Endothelial cell of umbilical vein (primary cell): ENCODE data around the gene NRP2. TPM values are rescaled to one million over a fixed set of nuclear protein-coding genes. Genes with fewer than 3 reads are reported as not detected.

Experiments used
- BruUV-seq: library from RNA; stranded (reverse); fragments of 400-500 nt; replicated peaks from 2 replicates; lab custom pipeline; 2021; lab: Mats Ljungman, UMichigan
- CTCF ChIA-PET: fragments of 300-600, 350-600 bp; sonication (Branson Sonifier 250); formaldehyde crosslinking; loops from one replicate; lab custom pipeline; 2021; ENCODE audit warnings: antibody characterized with exemption, inconsistent platforms; lab: Charles Lee
- POLR2A ChIA-PET: fragments of 300-600, 350-600 bp; sonication (Branson Sonifier 250); formaldehyde crosslinking; loops from one replicate; lab custom pipeline; 2021; ENCODE audit warnings: antibody characterized with exemption, inconsistent platforms; lab: Charles Lee
- DNase-seq: peaks from one replicate; pipeline ENCODE4 v3.0.0-alpha.2; 2011; ENCODE audit warnings: low read depth, low spot score
- FAIRE-seq: peaks from 2 replicates; lab custom pipeline; 2011; peaks lifted over from hg19 to GRCh38; lab: Jason Lieb, UNC
- H2AFZ ChIP-seq: 2 replicates; pipeline ENCODE4 v1.6.0; 2012; ENCODE audit warnings: low read depth, low read length, control low read depth, inconsistent platforms
- H3K27ac ChIP-seq: 2 replicates; pipeline ENCODE4 v1.5.1; 2011; ENCODE audit warnings: low read depth, mild to moderate bottlenecking, control low read depth, low read length, moderate library complexity; ENCODE audit not compliant: insufficient read depth
- H3K27me3 ChIP-seq, 2 experiments: 2 replicates each; pipeline versions ENCODE4 v1.6.0 to v1.6.1; 2011; ENCODE audit warnings: low read length in 2 of 2, mixed read lengths in 1 of 2; ENCODE audit not compliant: control insufficient read depth in 2 of 2, insufficient read depth in 2 of 2
- H3K36me3 ChIP-seq, 2 experiments: 2 replicates in 1 of 2; 3 replicates in 1 of 2; pipeline ENCODE4 v1.5.1; 2011; ENCODE audit warnings: low read length in 2 of 2, mild to moderate bottlenecking in 1 of 2, moderate library complexity in 1 of 2; ENCODE audit not compliant: control insufficient read depth in 2 of 2, insufficient read depth in 2 of 2; ENCODE audit errors: extremely low read depth in 1 of 2
- H3K4me1 ChIP-seq: 3 replicates; pipeline ENCODE4 v1.5.1; 2011; ENCODE audit warnings: mild to moderate bottlenecking, low read length; ENCODE audit not compliant: control insufficient read depth, insufficient read depth; ENCODE audit errors: extremely low read depth
- H3K4me2 ChIP-seq: 2 replicates; pipeline ENCODE4 v1.6.1; 2011; ENCODE audit warnings: low read length, control low read depth, mixed read lengths; ENCODE audit not compliant: insufficient read depth
- H3K4me3 ChIP-seq, 3 experiments: fragments of 200-600 bp in 1 of 3; sonication (generic), shearing (Covaris generic) in 1 of 3; replicated peaks in 1 of 3; 2 replicates each; pipeline ENCODE4 v1.5.1; 2011 to 2016; ENCODE audit warnings: control low read depth in 3 of 3, low read length in 3 of 3, mild to moderate bottlenecking in 2 of 3, inconsistent platforms in 1 of 3, low read depth in 1 of 3, moderate library complexity in 1 of 3; ENCODE audit not compliant: insufficient read depth in 1 of 3
- H3K79me2 ChIP-seq: 2 replicates; pipeline ENCODE4 v1.6.0; 2012; ENCODE audit warnings: low read length, inconsistent platforms; ENCODE audit not compliant: control insufficient read depth, insufficient read depth
- H3K9ac ChIP-seq: replicated peaks from 2 replicates; pipeline ENCODE3; 2011; ENCODE audit warnings: low read length, control low read depth; ENCODE audit not compliant: insufficient read depth; ENCODE audit errors: extremely low read depth
- H3K9me1 ChIP-seq: replicated peaks from 3 replicates; pipeline ENCODE4 v1.6.0; 2011; ENCODE audit warnings: mild to moderate bottlenecking, low read length; ENCODE audit not compliant: control insufficient read depth, insufficient read depth; ENCODE audit errors: extremely low read depth
- H3K9me3 ChIP-seq: replicated peaks from 2 replicates; pipeline ENCODE4 v1.5.1; 2012; ENCODE audit warnings: low read length, inconsistent platforms; ENCODE audit not compliant: control insufficient read depth, insufficient read depth
- H4K20me1 ChIP-seq: replicated peaks from 2 replicates; pipeline ENCODE3; 2011; ENCODE audit warnings: mild to moderate bottlenecking, low read length; ENCODE audit not compliant: control insufficient read depth, insufficient read depth; ENCODE audit errors: extremely low read depth
- CTCF ChIP-seq, 2 donors: IDR thresholded peaks; 1 replicate in 1 of 2; 2 replicates in 1 of 2; pipeline ENCODE4 v1.5.1; 2011; ENCODE audit warnings: low read length in 2 of 2, mild to moderate bottlenecking in 2 of 2, moderate library complexity in 2 of 2, control low read depth in 1 of 2, inconsistent platforms in 1 of 2, low read depth in 1 of 2; ENCODE audit not compliant: insufficient read depth in 1 of 2; ENCODE audit errors: extremely low read depth in 1 of 2
- EZH2 ChIP-seq: IDR thresholded peaks from 2 replicates; pipeline ENCODE4 v1.6.1; 2012; ENCODE audit warnings: borderline replicate concordance, low read depth, mild to moderate bottlenecking, moderate library complexity, low read length, inconsistent platforms; ENCODE audit not compliant: severe bottlenecking
- FOS ChIP-seq: IDR thresholded peaks from 2 replicates; pipeline ENCODE4 v1.6.1; 2011; ENCODE audit warnings: mild to moderate bottlenecking, low read length, moderate library complexity, borderline replicate concordance; ENCODE audit not compliant: insufficient read depth
- GATA2 ChIP-seq: IDR thresholded peaks from 2 replicates; pipeline ENCODE4 v1.7.0; 2011; ENCODE audit warnings: low read depth, mild to moderate bottlenecking, moderate library complexity, mixed read lengths, low read length; ENCODE audit not compliant: insufficient read length, insufficient read depth
- JUN ChIP-seq: IDR thresholded peaks from 2 replicates; pipeline ENCODE4 v1.6.1; 2011; ENCODE audit warnings: borderline replicate concordance, low read depth; ENCODE audit not compliant: insufficient read length, insufficient read depth
- MAX ChIP-seq: IDR thresholded peaks from 2 replicates; pipeline ENCODE4 v1.6.1; 2011; ENCODE audit not compliant: insufficient read depth, insufficient read length
- MYC ChIP-seq: IDR thresholded peaks from one replicate; pipeline ENCODE4 v1.6.1; 2011; ENCODE audit warnings: mild to moderate bottlenecking, low read depth, low read length
- POLR2A ChIP-seq: IDR thresholded peaks from 2 replicates; pipeline ENCODE4 v1.6.1; 2012; ENCODE audit warnings: low read depth, mild to moderate bottlenecking, control low read depth, low read length
- POLR2AphosphoS5 ChIP-seq: IDR thresholded peaks from 2 replicates; pipeline ENCODE4 v1.6.1; 2012; ENCODE audit warnings: low read depth, mild to moderate bottlenecking, control low read depth, low read length, moderate library complexity; ENCODE audit not compliant: insufficient read depth
- dilution Hi-C: fragments of 300-500 bp; cut with MboI; formaldehyde crosslinking; loops from one replicate; pipeline ENCODE4 v1.15.0; 2019; ENCODE audit warnings: low sequenced_read_pairs; ENCODE audit not compliant: extremely low pct_ligation_motif_present
- intact Hi-C: fragments of 100-400 bp; cut with micrococcal nuclease; formaldehyde crosslinking; loops from one replicate; pipeline ENCODE4 v1.10.0; 2022
- polyA plus RNA-seq, 4 experiments: library from polyadenylated mRNA; depleted of rRNA in 3 of 4; stranded (reverse) in 3 of 4; unstranded in 1 of 4; fragments of >200 nt; gene quantifications; 2 replicates each; pipeline versions ENCODE4 v1.2.1 to v1.2.3, GENCODE V29; 2011 to 2012; ENCODE audit warnings: missing spikeins in 1 of 4
- total RNA-seq: library from RNA; stranded (reverse); gene quantifications from 2 replicates; pipeline ENCODE4 v1.2.3, GENCODE V29; 2021

NRP2 gene
- total and polyA plus RNA-seq, 2 donors (not counting 3 experiments of a cell fraction or from before 2014, with no cell fraction given): 160 to 240 TPM

- CTCF ChIA-PET: interaction anchor here (1.0 kb wide), 1 partner anchor 15 kb away, joined by 4 read pairs; no protein-coding TSS in a partner anchor
- H3K9me3 ChIP-seq: no peaks in the 10 kb centered on the region
- H3K36me3 ChIP-seq: no peaks in the 10 kb centered on the region
- H3K4me1 ChIP-seq: no peaks in the 10 kb centered on the region
- no TSS peak for BruUV-seq
- POLR2A ChIA-PET: no interaction called here
- H3K9ac ChIP-seq: no peak overlapping the region
- no peak overlapping the region for H2AFZ ChIP-seq
- H3K9me1 ChIP-seq: no peaks in the 10 kb centered on the region
- no peak for FAIRE-seq
- H3K27ac ChIP-seq: no peak overlapping the region
- peaks cover 4 to 8% of the 10 kb centered on the region in 2 experiments for H3K27me3 ChIP-seq
- DNase-seq: no peak
- no peaks in the 10 kb centered on the region for H3K79me2 ChIP-seq
- intact Hi-C loops (no loop called here), dilution Hi-C loops (no loop called here)
- no peak overlapping the region for H3K4me2 ChIP-seq
- TF ChIP-seq CTCF (IDR thresholded peaks at IDR 0.05; ENCODE audit: extremely low read depth in 1 of 2, insufficient read depth in 1 of 2, low read depth in 1 of 2, low read length in 2 of 2) (no peak), POLR2A (no peak), JUN (no peak)
- H4K20me1 ChIP-seq: no peaks in the 10 kb centered on the region
- H3K4me3 ChIP-seq: no peak overlapping the region
Measured at GRCh38 chr2:205835923-205836322, 153.6 kb downstream of the NRP2 start.

GRCh38 chr2:205836477-205837221 lies 154.3 kb downstream of the NRP2 start:
- DNase-seq: no peak
- Histone ChIP-seq H2AFZ (no peak overlapping the region), H3K79me2 (no peaks in the 10 kb centered on the region), H3K4me1 (no peaks in the 10 kb centered on the region), H3K4me2 (no peak overlapping the region), H3K27me3 (peaks cover 6 to 8% of the 10 kb centered on the region in 2 experiments), H3K27ac (no peak overlapping the region), H3K9me3 (no peaks in the 10 kb centered on the region), H3K9ac (no peak overlapping the region), H3K9me1 (no peaks in the 10 kb centered on the region), H4K20me1 (no peaks in the 10 kb centered on the region), H3K36me3 (no peaks in the 10 kb centered on the region), H3K4me3 (no peak overlapping the region)
- no peak for FAIRE-seq
- dilution Hi-C loops: no loop called here
- TF ChIP-seq EZH2 (no peak), MAX (no peak), POLR2A (no peak), JUN (no peak), FOS (no peak), GATA2 (no peak), POLR2AphosphoS5 (no peak), CTCF (IDR thresholded peaks at IDR 0.05; ENCODE audit: extremely low read depth in 1 of 2, insufficient read depth in 1 of 2, low read depth in 1 of 2, low read length in 2 of 2) (no peak), MYC (no peak)
- BruUV-seq: no TSS peak
- POLR2A ChIA-PET: interaction anchor here (0.6 kb wide), 1 partner anchor 177 kb away, joined by 5 read pairs; no protein-coding TSS in a partner anchor
- intact Hi-C loops: no loop called here
- CTCF ChIA-PET: interaction anchor here (1.2 kb wide), 1 partner anchor 14 kb away, joined by 3 read pairs; no protein-coding TSS in a partner anchor
